ENCODE results near the gene CDK1. TPM values are rescaled to one million over a fixed set of nuclear protein-coding genes. Genes with fewer than 3 reads are reported as not detected.

CDK1 gene
- total RNA-seq, 1 donor from 2014 or later, result 1.5 TPM

- POLR2A ChIA-PET, result no interaction called here
- CTCF ChIA-PET, result interaction anchor here (1.1 kb wide), 1 partner anchor 17 kb away, joined by 3 read pairs; the partner anchor contains the start of gene CDK1
Measured at GRCh38 chr10:60795465-60796202, 17.4 kb downstream of the CDK1 start.

GRCh38 chr10:60796481-60796880 is 18.2 kb downstream of the CDK1 start:
- Mint-ChIP-seq H3K9me3 (no peaks in the 10 kb centered on the region), H3K27me3 (no peaks in the 10 kb centered on the region), H3K4me3 (no peak overlapping the region), H3K4me1 (no peaks in the 10 kb centered on the region), H3K36me3 (ENCODE audit: low read depth) (no peaks in the 10 kb centered on the region), H3K27ac (no peak overlapping the region)
- ChIA-PET POLR2A (no interaction called here), CTCF (no interaction called here)
- intact Hi-C loops (cut with micrococcal nuclease), result no loop called here
- ATAC-seq (ENCODE audit: low read depth) (no peak), DNase-seq (no peak)
- TF ChIP-seq CTCF (IDR thresholded peaks at IDR 0.05), result no peak

More at GRCh38 chr10:60795465-60796202, 17.4 kb downstream of the CDK1 start:
- no peaks in the 10 kb centered on the region for H3K36me3 Mint-ChIP-seq (ENCODE audit: low read depth)
- no peak for TF ChIP-seq CTCF (IDR thresholded peaks at IDR 0.05)
- intact Hi-C loops (cut with micrococcal nuclease), result no loop called here
- peaks cover under 1% of the 10 kb centered on the region for H3K4me1 Mint-ChIP-seq
- DNase-seq, result no peak
- no peaks in the 10 kb centered on the region for H3K27me3 Mint-ChIP-seq
- H3K9me3 Mint-ChIP-seq, result no peaks in the 10 kb centered on the region
- H3K4me3 Mint-ChIP-seq, result no peak overlapping the region
- ATAC-seq (ENCODE audit: low read depth), result no peak
- no peak overlapping the region for H3K27ac Mint-ChIP-seq

- ATAC-seq (ENCODE audit: low read depth) (no peak), DNase-seq (no peak)
- intact Hi-C loops (cut with micrococcal nuclease), result no loop called here
- no peaks in the 10 kb centered on the region for H3K4me1 Mint-ChIP-seq
- CTCF ChIA-PET, result no interaction called here
- no peaks in the 10 kb centered on the region for H3K27me3 Mint-ChIP-seq
- POLR2A ChIA-PET, result no interaction called here
- H3K9me3 Mint-ChIP-seq, result no peaks in the 10 kb centered on the region
- no peak for TF ChIP-seq CTCF (IDR thresholded peaks at IDR 0.05)
- H3K36me3 Mint-ChIP-seq (ENCODE audit: low read depth), result no peaks in the 10 kb centered on the region
- H3K27ac Mint-ChIP-seq, result no peak overlapping the region
- no peak overlapping the region for H3K4me3 Mint-ChIP-seq
Measured at GRCh38 chr10:60797200-60797599, 18.9 kb downstream of the CDK1 start.

GRCh38 chr10:60798031-60798430 is 19.8 kb downstream of the CDK1 start:
- CTCF ChIA-PET, result no interaction called here
- DNase-seq (no peak), ATAC-seq (ENCODE audit: low read depth) (no peak)
- intact Hi-C loops (cut with micrococcal nuclease), result no loop called here
- Mint-ChIP-seq H3K27me3 (no peaks in the 10 kb centered on the region), H3K9me3 (no peaks in the 10 kb centered on the region), H3K4me3 (no peak overlapping the region), H3K4me1 (no peaks in the 10 kb centered on the region), H3K27ac (no peak overlapping the region), H3K36me3 (ENCODE audit: low read depth) (no peaks in the 10 kb centered on the region)
- no peak for TF ChIP-seq CTCF (IDR thresholded peaks at IDR 0.05)
- POLR2A ChIA-PET, result no interaction called here

GRCh38 chr10:60798870-60799269 is 20.6 kb downstream of the CDK1 start:
- H3K36me3 Mint-ChIP-seq (ENCODE audit: low read depth), result no peaks in the 10 kb centered on the region
- H3K4me1 Mint-ChIP-seq, result no peaks in the 10 kb centered on the region
- ATAC-seq (ENCODE audit: low read depth), result no peak
- no peak for TF ChIP-seq CTCF (IDR thresholded peaks at IDR 0.05)
- no peak overlapping the region for H3K27ac Mint-ChIP-seq
- H3K9me3 Mint-ChIP-seq, result no peaks in the 10 kb centered on the region
- ChIA-PET CTCF (no interaction called here), POLR2A (no interaction called here)
- DNase-seq, result no peak
- H3K4me3 Mint-ChIP-seq, result no peak overlapping the region
- no peaks in the 10 kb centered on the region for H3K27me3 Mint-ChIP-seq
- intact Hi-C loops (cut with micrococcal nuclease), result no loop called here
